K562 (cell line): Measurements from ENCODE around the gene CDC27. TPM values are rescaled to one million over a fixed set of nuclear protein-coding genes. Genes with fewer than 3 reads are reported as not detected.

Experiments used
- CHAMP1 ChIP-seq: fragments of 450-650 bp; IDR thresholded peaks from 2 replicates; pipeline ENCODE4 v1.6.1; 2016; ENCODE audit warnings: mild to moderate bottlenecking
- DACH1 ChIP-seq: fragments of 450-650 bp; IDR thresholded peaks from 2 replicates; pipeline ENCODE4 v1.6.1; 2018; ENCODE audit not compliant: partially characterized antibody
- GABPA ChIP-seq: fragments of 200-800 bp; sonication (Bioruptor generic); conservative IDR thresholded peaks from 2 replicates; pipeline ENCODE4 v1.6.1; 2016; ENCODE audit warnings: low read depth, missing genetic modification characterization, missing compliant biosample characterization
- KLF16 ChIP-seq: IDR thresholded peaks from 2 replicates; pipeline ENCODE4 v1.6.1; 2016; ENCODE audit warnings: antibody characterized with exemption
- MYNN ChIP-seq, 2 experiments: sonication (generic); formaldehyde crosslinking in 1 of 2; IDR thresholded peaks; 2 replicates each; pipeline versions ENCODE4 v1.5.0 to v1.6.1; 2016 to 2020; ENCODE audit warnings: antibody characterized with exemption in 1 of 2, missing genetic modification reagents in 1 of 2
- NEUROD1 ChIP-seq: fragments of 150-350 bp; IDR thresholded peaks from 2 replicates; pipeline ENCODE4 v1.6.1; 2014; ENCODE audit warnings: borderline replicate concordance, low read length, low read depth; ENCODE audit not compliant: partially characterized antibody
- NFXL1 ChIP-seq: fragments of 450-650 bp; formaldehyde crosslinking; IDR thresholded peaks from 2 replicates; pipeline ENCODE4 v1.4.0; 2021; ENCODE audit warnings: mild to moderate bottlenecking
- NFYB ChIP-seq: IDR thresholded peaks from 2 replicates; pipeline ENCODE4 v1.6.1; 2011; ENCODE audit warnings: mild to moderate bottlenecking, moderate library complexity; ENCODE audit not compliant: insufficient read length; ENCODE audit errors: extremely low read depth
- PCBP2 ChIP-seq: fragments of 200-400 bp; formaldehyde crosslinking; IDR thresholded peaks from 2 replicates; pipeline ENCODE4 v1.6.1; 2018; ENCODE audit warnings: low read length, low read depth, mild to moderate bottlenecking, moderate library complexity; ENCODE audit not compliant: poor library complexity, severe bottlenecking
- SAFB ChIP-seq: fragments of 200-400 bp; formaldehyde crosslinking; IDR thresholded peaks from 2 replicates; pipeline ENCODE4 v1.6.1; 2017; ENCODE audit warnings: low read depth, low read length, borderline replicate concordance
- ZNF24 ChIP-seq: fragments of 450-650 bp; IDR thresholded peaks from 2 replicates; pipeline ENCODE4 v1.6.1; 2016
- ZNF274 ChIP-seq: IDR thresholded peaks from 2 replicates; pipeline ENCODE4 v1.6.1; 2011; ENCODE audit warnings: low read depth, mild to moderate bottlenecking, low read length, moderate library complexity, borderline replicate concordance
- ZNF407 ChIP-seq: fragments of 450-650 bp; IDR thresholded peaks from 2 replicates; pipeline ENCODE4 v1.6.1; 2016; ENCODE audit warnings: low read depth
- ZNF507 ChIP-seq: conservative IDR thresholded peaks from 2 replicates; pipeline ENCODE4 v1.6.1; 2017; ENCODE audit warnings: missing genetic modification characterization, missing compliant biosample characterization
- polyA plus RNA-seq, 8 experiments: library from polyadenylated mRNA; depleted of rRNA in 4 of 8; stranded (reverse) in 5 of 8; unstranded in 3 of 8; fragments of >200 nt; fragmentation: Nextera tagmentation in 2 of 8; fragmentation: Illumina TruSeq in 1 of 8; extraction: Ambion mirVana in 2 of 8; extraction: Trizol in 1 of 8; gene quantifications; 2 replicates each; pipeline versions ENCODE4 v1.2.1 to v1.2.3, GENCODE V29; 2011 to 2014; ENCODE audit warnings: inconsistent platforms in 1 of 8, missing spikeins in 1 of 8
- total RNA-seq, 7 experiments: library from RNA; depleted of rRNA in 6 of 7; stranded (reverse); fragments of >200 nt in 6 of 7; fragmentation: Illumina TruSeq in 2 of 7; extraction: Trizol in 2 of 7; gene quantifications; 2 replicates each; pipeline versions ENCODE4 v1.2.1 to v1.2.3, GENCODE V29; 2011 to 2021; ENCODE audit warnings: low replicate concordance in 1 of 7
- TF ChIP-seq, protein P1 (sequence below): sonication (generic); IDR thresholded peaks from 2 replicates; pipeline ENCODE4 v1.6.1; 2016

CDC27 gene
- total and polyA plus RNA-seq, 9 of the 15 experiments (the other 6 are each of a cell fraction or from before 2014, with no cell fraction given), result 28.6 to 155 (median 94.1) TPM

DNA sequence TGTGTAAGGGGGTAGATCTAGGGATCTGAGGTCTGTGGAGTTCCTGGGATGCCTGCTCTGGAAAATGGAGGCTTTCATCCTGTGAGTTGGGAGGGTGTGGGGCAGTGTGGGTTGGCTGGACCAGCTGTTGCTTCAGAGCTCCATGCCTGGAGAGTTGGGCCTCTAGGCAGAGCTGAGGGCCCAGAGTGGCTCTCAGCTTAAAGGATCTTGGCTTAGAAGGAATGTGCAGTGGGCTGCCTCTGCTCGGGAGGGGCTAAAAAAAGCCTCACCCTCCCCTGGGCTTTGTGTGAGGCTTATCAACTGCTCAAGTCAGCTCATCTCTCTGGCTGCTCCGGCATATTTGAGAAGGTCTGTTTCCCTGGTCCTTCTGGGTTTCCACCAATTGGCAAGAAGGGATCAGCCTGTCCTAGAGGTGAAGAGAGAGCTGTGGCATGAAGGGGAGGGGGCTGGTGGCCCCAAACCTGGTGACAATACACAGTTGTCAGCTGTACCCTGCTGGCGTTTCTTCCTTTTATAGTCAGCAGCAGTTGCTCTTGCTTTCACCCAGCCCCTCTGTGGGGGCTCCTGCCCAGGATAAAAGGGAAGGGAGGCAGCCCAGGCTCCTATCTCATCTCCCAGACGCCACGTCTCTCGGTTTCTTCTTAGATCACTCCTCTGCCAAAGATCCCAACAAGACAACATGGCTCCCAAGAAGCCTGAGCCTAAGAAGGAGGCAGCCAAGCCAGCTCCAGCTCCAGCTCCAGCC lies 19.8 kb upstream of the CDC27 start, which contains the start of gene MYL4 (continued):
- TF ChIP-seq ZNF407 (no peak), SAFB (no peak), CHAMP1 (no peak), ZNF507 (tag) (no peak), GABPA (tag) (0 out of 2 replicates have a peak, but pooled peaks have one; percentile 10), KLF16 (no peak), ZNF274 (no peak), DACH1 (peak; percentile 69), NEUROD1 (peak; percentile 9), NFYB (no peak), ZNF24 (no peak), MYNN (IDR thresholded peaks at IDR 0.05) (no peak), MYNN (CRISPR knock-in tag; IDR thresholded peaks at IDR 0.05) (no peak), PCBP2 (no peak), NFXL1 (CRISPR knock-in tag) (no peak)
- TF ChIP-seq, protein P1, sequence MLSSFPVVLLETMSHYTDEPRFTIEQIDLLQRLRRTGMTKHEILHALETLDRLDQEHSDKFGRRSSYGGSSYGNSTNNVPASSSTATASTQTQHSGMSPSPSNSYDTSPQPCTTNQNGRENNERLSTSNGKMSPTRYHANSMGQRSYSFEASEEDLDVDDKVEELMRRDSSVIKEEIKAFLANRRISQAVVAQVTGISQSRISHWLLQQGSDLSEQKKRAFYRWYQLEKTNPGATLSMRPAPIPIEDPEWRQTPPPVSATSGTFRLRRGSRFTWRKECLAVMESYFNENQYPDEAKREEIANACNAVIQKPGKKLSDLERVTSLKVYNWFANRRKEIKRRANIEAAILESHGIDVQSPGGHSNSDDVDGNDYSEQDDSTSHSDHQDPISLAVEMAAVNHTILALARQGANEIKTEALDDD, result no peak
